Natural killer cell (primary cell): ENCODE data around the gene TRIM2. TPM values are rescaled to one million over a fixed set of nuclear protein-coding genes. Genes with fewer than 3 reads are reported as not detected.

ENCODE experiments used
- ATAC-seq, 3 donors: fragments of 150-1000 bp in 2 of 3; fragments of 200-7000 bp in 1 of 3; cut with Tn5 transposase; 1 replicate in 1 of 3; 2 replicates in 2 of 3; pipeline ENCODE4 v1.10.0; 2021; ENCODE audit warnings: mild to moderate bottlenecking in 2 of 3, moderate library complexity in 2 of 3
- DNase-seq, 2 donors: peaks; one replicate each; pipeline versions ENCODE4 v3.0.0 to v3.0.0-alpha.2; 2013 to 2021; ENCODE audit warnings: mixed read lengths in 1 of 2
- H3K27ac ChIP-seq: one replicate; pipeline ENCODE4 v1.5.1; 2013; ENCODE audit warnings: mild to moderate bottlenecking, low read length
- H3K27me3 ChIP-seq: one replicate; pipeline ENCODE4 v1.6.1; 2013; ENCODE audit warnings: low read length; ENCODE audit not compliant: control insufficient read depth, insufficient read depth
- H3K36me3 ChIP-seq: one replicate; pipeline ENCODE4 v1.6.1; 2013; ENCODE audit warnings: low read length; ENCODE audit not compliant: control insufficient read depth, insufficient read depth
- H3K4me1 ChIP-seq: one replicate; pipeline ENCODE4 v1.6.1; 2013; ENCODE audit warnings: low read length; ENCODE audit not compliant: control insufficient read depth, insufficient read depth
- H3K4me3 ChIP-seq: one replicate; pipeline ENCODE4 v1.5.1; 2013; ENCODE audit warnings: low read length
- H3K9me3 ChIP-seq: one replicate; pipeline ENCODE4 v1.6.1; 2013; ENCODE audit warnings: low read length; ENCODE audit not compliant: control insufficient read depth, insufficient read depth
- H3K27ac Mint-ChIP-seq, 2 donors: one replicate each; pipeline ENCODE4 v1.8.0; 2022; ENCODE audit warnings: mild to moderate bottlenecking in 2 of 2, mixed read lengths in 2 of 2, moderate library complexity in 1 of 2
- H3K27me3 Mint-ChIP-seq, 2 donors: one replicate each; pipeline ENCODE4 v1.8.0; 2022; ENCODE audit warnings: low read depth in 2 of 2, mixed read lengths in 2 of 2
- H3K36me3 Mint-ChIP-seq: one replicate; pipeline ENCODE4 v1.8.0; 2022; ENCODE audit warnings: mixed read lengths
- H3K4me1 Mint-ChIP-seq, 2 donors: one replicate each; pipeline ENCODE4 v1.8.0; 2022; ENCODE audit warnings: mixed read lengths in 2 of 2
- H3K4me3 Mint-ChIP-seq: one replicate; pipeline ENCODE4 v1.8.0; 2022; ENCODE audit warnings: mild to moderate bottlenecking, moderate library complexity, mixed read lengths
- H3K9me3 Mint-ChIP-seq, 2 donors: one replicate each; pipeline ENCODE4 v1.8.0; 2022; ENCODE audit warnings: mixed read lengths in 2 of 2
- CTCF ChIP-seq: fragments of 200-600 bp; IDR thresholded peaks from one replicate; pipeline ENCODE4 v1.8.0; 2022; ENCODE audit warnings: antibody characterized with exemption
- WGBS: methylation state at CpG from one replicate; pipeline ENCODE4 v1.1.7; 2013; ENCODE audit warnings: missing lambda C conversion rate; ENCODE audit not compliant: insufficient coverage; 5-methylcytosine and 5-hydroxymethylcytosine counted together
- intact Hi-C: fragments of 100-400 bp; cut with micrococcal nuclease; formaldehyde crosslinking; loops from one replicate; pipeline ENCODE4 v1.14.2; 2022
- total RNA-seq, 4 donors: library from RNA; stranded (reverse); fragments of 120-200 nt in 1 of 4; gene quantifications; one replicate each; pipeline versions ENCODE4 v1.2.3 to v1.2.4, GENCODE V29; 2013 to 2022

Gene TRIM2
- total RNA-seq, 3 donors from 2014 or later (not counting 1 experiment from before 2014, with no cell fraction given), result 0.11 TPM; not detected in 2

GRCh38 chr4:153332936-153333335 is 128.7 kb downstream of the TRIM2 start:
- TF ChIP-seq CTCF, result no peak
- WGBS, result no CpG with 5 or more reads among the region's 2 CpGs
- intact Hi-C loops, result no loop called here
- no peak overlapping the region for H3K27ac Mint-ChIP-seq
- no peak for DNase-seq
- H3K36me3 ChIP-seq, result no peaks in the 10 kb centered on the region
- peaks cover 0 to 6% of the 10 kb centered on the region in 2 donors for H3K27me3 Mint-ChIP-seq
- H3K36me3 Mint-ChIP-seq, result no peaks in the 10 kb centered on the region
- H3K27ac ChIP-seq, result no peak overlapping the region
- no peaks in the 10 kb centered on the region for H3K9me3 Mint-ChIP-seq
- no peak overlapping the region for H3K4me3 Mint-ChIP-seq
- H3K27me3 ChIP-seq, result no peaks in the 10 kb centered on the region
- no peaks in the 10 kb centered on the region for H3K4me1 ChIP-seq
- ATAC-seq, result no peak
- H3K4me3 ChIP-seq, result no peak overlapping the region
- H3K9me3 ChIP-seq, result no peaks in the 10 kb centered on the region
- no peaks in the 10 kb centered on the region for H3K4me1 Mint-ChIP-seq

- Mint-ChIP-seq H3K27me3 (peaks cover 0 to 6% of the 10 kb centered on the region in 2 donors), H3K27ac (no peak overlapping the region), H3K4me3 (no peak overlapping the region), H3K36me3 (no peaks in the 10 kb centered on the region), H3K4me1 (no peaks in the 10 kb centered on the region), H3K9me3 (no peaks in the 10 kb centered on the region)
- DNase-seq, result no peak
- no peaks in the 10 kb centered on the region for H3K9me3 ChIP-seq
- H3K27me3 ChIP-seq, result no peaks in the 10 kb centered on the region
- intact Hi-C loops, result no loop called here
- H3K36me3 ChIP-seq, result no peaks in the 10 kb centered on the region
- no peak overlapping the region for H3K27ac ChIP-seq
- no peak for TF ChIP-seq CTCF
- no peak for ATAC-seq
- no peaks in the 10 kb centered on the region for H3K4me1 ChIP-seq
- no peak overlapping the region for H3K4me3 ChIP-seq
Observed at GRCh38 chr4:153333874-153334273, 129.6 kb downstream of the TRIM2 start.

GRCh38 chr4:153335665-153336064 is 131.4 kb downstream of the TRIM2 start:
- no peak overlapping the region for H3K27ac Mint-ChIP-seq
- TF ChIP-seq CTCF, result no peak
- Histone ChIP-seq H3K4me1 (no peaks in the 10 kb centered on the region), H3K27me3 (no peaks in the 10 kb centered on the region), H3K4me3 (no peak overlapping the region), H3K27ac (no peak overlapping the region), H3K36me3 (no peaks in the 10 kb centered on the region), H3K9me3 (no peaks in the 10 kb centered on the region)
- no peak for ATAC-seq
- DNase-seq, result no peak
- no peaks in the 10 kb centered on the region for H3K36me3 Mint-ChIP-seq
- intact Hi-C loops, result no loop called here
- H3K27me3 Mint-ChIP-seq, result peaks cover 0 to 6% of the 10 kb centered on the region in 2 donors
- no peak overlapping the region for H3K4me3 Mint-ChIP-seq
- WGBS, result 82% methylated on average over 4 of the region's 4 CpGs
- no peaks in the 10 kb centered on the region for H3K9me3 Mint-ChIP-seq
- H3K4me1 Mint-ChIP-seq, result no peaks in the 10 kb centered on the region

GRCh38 chr4:153337686-153338085 is 133.4 kb downstream of the TRIM2 start:
- Mint-ChIP-seq H3K9me3 (no peaks in the 10 kb centered on the region), H3K27ac (no peak overlapping the region), H3K4me3 (no peak overlapping the region), H3K27me3 (peaks cover 0 to 11% of the 10 kb centered on the region in 2 donors), H3K4me1 (no peaks in the 10 kb centered on the region), H3K36me3 (no peaks in the 10 kb centered on the region)
- no peaks in the 10 kb centered on the region for H3K9me3 ChIP-seq
- ATAC-seq (no peak), DNase-seq (no peak)
- no peaks in the 10 kb centered on the region for H3K4me1 ChIP-seq
- H3K36me3 ChIP-seq, result no peaks in the 10 kb centered on the region
- H3K27ac ChIP-seq, result no peak overlapping the region
- H3K27me3 ChIP-seq, result no peaks in the 10 kb centered on the region
- no peak overlapping the region for H3K4me3 ChIP-seq
- intact Hi-C loops, result no loop called here
- 93% methylated on average over 4 of the region's 4 CpGs for WGBS
- no peak for TF ChIP-seq CTCF
